ENCODE results near the gene SPATA21.
A peak's percentile ranks its signal among the peaks of the same experiment; 100 is the strongest.
"Not testable (repeated sequence)": the region's sequence is repeated elsewhere in the genome, so short reads cannot be mapped to it uniquely, and the experiment has no call there.

Gene SPATA21

DNA sequence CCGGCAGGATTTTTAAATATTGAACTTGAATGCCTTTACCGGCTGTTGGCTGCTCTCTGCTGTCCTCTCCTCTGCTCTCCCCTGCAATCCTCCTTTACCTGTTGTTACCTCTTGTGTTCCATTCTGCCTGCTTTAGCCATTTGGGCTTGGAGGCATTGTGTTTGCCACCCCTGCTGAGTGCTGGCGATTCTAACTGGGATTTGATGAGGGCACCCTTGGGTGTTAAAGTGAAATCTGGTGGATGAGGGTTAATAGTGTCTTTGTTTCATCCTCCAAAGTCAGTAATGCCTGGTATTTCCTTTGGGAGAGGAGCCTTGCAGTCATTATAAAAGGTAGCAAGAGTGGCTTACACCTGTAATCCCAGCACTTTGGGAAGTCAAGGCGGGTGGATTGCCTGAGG lies 60.3 kb downstream of the SPATA21 start:
- DNase-seq: no peak

DNA sequence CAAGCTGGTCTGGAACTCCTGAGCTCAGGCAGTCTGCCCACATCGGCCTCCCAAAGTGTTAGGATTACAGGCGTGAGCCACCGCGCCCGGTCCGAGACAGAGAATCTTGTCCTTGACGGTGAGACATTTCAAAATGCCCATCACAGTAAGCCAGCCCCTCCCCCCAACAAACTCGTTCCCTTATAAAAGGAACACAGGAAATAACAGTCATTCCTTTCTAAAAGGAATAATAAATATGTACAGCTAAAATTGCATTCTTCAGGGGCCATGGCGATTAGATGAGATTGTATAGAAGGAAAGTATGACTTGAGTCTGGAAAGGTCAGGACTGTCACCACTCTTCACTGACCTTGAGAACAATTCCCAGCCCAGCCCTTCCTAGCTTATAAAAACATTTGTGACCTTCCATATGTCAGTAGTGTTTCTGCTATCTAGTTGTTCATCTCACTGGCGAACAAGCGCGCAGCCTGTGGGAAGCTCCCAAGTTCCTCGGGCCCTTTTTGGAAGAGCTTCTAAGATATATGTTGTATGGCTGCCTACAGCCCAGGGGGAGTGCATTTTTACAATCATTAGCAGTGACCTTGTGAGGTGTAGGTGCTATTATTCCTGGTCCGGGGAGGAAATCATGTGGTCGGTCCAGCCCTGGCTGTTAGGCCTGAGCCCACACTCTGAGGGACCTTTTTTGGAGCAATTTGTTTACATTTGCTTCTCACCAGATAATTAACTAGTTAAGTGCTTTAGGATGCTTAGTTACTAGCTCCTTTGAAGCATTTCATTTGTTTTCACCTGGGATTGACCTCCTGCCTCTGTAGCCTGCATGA lies 61.5 kb downstream of the SPATA21 start:
- no peak for DNase-seq

GRCh38 chr1:16374266-16374665 lies 63.0 kb downstream of the SPATA21 start:
- DNase-seq: no peak

DNA sequence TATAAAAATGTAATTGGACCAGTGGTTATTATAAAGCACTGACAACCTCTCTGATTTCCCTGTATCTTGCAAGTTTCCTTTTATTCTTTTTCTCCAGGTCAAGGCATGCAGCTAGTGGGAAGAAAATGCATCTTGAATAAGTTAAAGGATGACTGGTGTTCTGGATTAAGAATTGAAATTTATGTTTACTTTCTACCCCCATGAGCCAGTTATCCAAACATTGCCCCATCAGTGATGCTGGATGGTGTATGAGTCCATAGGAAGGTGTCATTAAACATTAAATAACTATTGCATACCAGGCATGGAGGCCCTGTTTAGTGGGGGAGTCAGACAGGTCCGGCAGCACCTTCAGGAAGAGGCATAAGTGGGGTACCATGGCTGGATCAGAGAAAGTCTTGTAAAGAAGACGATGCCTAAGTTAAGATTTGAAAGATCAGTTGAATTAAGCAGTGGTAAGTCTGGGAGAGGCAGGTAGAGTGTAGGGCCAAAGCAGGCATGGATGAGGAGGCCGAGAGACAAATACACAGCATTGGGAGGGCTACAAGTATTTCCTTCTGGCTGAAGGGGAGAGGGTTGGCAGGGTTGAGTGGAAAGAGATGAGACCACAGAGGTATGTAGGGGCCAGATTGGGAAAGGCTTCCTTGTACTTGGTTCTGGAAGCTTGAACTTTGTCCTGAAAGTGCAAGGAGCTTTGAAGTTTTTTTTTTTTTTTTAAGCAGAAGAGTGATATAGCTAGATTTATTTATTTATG lies 64.5 kb downstream of the SPATA21 start:
- no peak for DNase-seq

DNA sequence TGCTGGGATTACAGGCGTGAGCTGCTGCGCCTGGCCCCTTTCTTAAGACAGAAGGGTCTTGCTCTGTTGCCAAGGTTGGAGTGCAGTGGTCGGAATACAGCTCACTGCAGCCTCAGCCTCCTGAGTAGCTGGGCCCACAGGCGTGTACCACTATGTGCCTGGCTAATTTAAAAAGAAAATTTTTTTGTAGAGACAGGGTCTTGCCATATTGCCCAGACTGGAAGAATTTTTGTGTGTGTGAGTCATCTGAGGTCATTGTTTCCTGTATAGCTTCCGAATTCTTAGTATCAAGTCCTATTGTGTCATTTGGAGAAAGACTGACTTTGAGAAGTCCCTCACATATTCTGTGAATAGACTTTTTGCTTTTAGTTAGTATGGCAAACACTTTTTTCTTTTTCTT lies 65.5 kb downstream of the SPATA21 start:
- DNase-seq: peak; percentile 68 to 81

- no peak for DNase-seq
Observed at GRCh38 chr1:16369821-16370220, 67.4 kb downstream of the SPATA21 start.

GRCh38 chr1:16367968-16368890 lies 69.0 kb downstream of the SPATA21 start:
- DNase-seq: no peak

- peak; percentile 93 to 95 for DNase-seq
Observed at GRCh38 chr1:16367258-16367967, 69.8 kb downstream of the SPATA21 start.

DNA sequence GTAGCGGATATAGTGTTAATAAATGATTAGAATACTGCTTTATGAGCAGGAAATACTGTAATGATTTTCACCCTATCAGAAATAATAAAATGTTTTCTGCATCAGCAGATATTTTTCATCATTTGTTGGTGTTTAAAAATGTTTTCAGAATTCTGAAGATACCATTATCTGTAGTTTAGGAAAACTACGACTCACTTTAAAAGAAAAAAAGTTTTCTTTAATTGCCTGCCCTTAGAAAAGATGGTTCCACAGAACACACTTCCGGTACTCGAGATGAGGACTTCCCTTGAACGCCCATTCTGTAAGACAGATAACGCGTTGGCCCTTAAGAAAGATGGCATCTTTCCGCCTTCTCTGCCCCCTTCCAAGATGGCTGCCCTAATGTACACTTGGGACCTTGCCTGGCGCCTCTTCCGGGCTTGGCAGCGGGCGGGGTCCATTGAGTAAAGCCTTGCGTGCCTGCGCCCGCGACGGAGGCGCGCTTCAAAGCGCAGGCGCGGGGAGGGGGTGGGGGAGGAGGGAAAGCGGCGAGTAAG lies 70.4 kb downstream of the SPATA21 start, which contains the start of gene SZRD1:
Gene SZRD1, plus strand, starts transcription at position 521 of the 536 bp plus-strand sequence. CDS start 16 bp downstream, outside the sequence.
- peak; percentile 99 for DNase-seq

- not testable (repeated sequence) for DNase-seq
Observed at GRCh38 chr1:16365146-16365498, 72.1 kb downstream of the SPATA21 start.

DNA sequence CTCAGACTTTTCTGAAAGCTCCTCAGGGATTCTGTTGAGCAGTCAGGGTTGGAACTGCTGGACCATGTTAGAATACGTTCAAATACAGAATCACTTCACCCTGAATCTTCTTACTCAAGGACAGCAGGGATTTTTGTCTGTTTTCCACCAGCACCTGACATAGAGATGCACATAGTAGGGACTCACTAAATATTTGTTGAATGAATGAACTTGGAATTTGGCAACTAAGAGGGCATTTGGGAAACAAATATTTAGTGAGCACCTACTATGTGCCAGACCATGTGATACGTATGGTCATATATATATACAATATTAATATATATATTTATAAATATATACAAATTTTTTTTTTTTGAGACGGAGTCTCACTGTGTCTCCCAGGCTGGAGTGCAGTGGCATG lies 80.4 kb downstream of the SPATA21 start:
- no peak for DNase-seq

DNA sequence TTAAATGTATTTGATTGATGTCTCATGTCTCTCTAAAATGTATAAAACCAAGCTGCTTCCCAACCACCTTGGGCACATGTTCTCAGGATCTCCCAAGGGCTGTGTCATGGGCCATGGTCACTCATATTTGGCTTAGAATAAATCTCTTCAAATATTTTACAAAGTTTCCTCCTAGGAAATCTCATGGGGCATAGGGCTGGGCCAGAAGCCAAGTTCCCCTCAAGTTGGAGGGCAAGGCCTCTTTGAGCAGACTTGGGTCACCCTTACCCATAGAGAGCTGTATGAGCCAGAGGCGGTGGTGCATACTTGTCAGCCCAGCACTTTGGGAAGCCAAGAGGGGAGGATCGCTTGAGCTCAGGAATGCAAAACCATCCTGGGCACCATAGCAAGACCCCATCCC lies 82.6 kb downstream of the SPATA21 start:
- DNase-seq: no peak

DNA sequence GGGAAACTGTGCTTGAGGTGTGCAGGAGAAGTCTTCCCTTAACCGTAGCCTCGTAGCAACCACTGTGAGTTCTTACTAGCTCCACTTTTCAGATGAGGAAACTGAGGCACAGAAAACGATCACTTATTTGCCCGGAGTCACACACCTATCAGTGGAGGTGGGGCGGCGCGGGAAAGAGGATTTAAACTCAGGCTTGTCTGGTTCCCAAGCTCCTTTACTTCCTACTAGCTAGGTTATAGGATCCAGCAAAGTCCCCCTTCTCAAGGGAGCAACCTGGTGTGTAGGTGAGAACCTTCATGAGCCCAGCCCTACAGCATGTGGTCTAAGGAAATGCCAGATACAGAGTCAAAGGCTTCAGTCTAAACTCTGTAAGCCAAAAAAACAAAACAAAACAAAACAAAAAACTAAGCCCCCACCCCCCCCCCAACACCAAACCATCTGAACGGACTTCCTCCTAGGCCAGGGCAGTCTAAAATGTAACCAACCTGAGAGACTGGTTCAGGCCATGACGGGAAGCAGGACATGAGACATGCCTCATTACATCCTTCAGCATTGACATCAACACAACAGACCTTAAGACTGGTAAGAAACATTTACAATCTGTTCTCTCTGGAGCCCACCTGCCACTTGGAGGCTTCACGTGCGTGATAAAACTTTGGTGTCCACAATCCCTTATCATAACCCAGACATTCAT lies 84.2 kb downstream of the SPATA21 start:
- no peak for DNase-seq

DNA sequence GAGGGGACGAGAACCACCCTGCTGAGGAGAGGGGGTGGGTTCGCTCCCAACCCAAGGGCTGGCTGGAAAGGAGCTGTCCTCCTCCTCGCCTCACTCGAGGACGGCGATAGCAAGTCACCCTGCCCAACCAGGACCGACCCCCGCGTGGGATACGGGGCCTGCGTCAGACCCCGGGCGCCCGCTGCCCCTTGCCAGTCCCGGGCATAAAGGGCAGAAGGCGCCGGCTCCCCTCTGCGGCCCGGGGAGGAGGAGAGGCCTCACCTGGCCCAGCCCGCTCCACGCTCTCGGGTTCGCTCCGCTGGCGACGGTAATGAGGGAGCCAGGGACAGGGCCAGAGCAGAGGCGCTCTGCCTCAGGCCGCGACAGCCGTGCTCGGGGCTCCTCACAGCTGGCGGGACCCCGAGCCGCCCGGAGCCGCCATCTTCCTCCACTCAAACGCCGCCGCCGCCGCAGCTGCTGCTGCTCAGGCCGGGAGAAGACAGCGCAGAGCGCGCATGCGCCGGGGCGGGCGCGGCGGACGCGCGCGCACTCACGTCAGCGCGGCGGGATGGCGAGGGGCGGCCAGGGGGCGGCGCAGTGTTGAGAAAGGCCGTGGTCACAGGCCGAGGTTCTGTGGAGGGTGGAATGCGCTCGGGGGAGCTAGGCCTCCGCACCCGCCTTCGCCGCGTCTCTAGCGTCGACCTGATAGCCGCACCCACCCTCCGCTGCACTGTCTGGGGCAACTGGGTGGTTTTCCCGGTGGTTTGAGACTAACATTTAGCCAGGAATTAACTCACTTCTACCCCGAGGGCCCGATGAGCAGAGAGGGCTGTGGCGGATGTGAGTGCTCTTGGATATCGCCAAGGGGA lies 85.0 kb downstream of the SPATA21 start, which contains the start of gene FBXO42:
Gene FBXO42, minus strand, starts transcription at position 487 of the 848 bp plus-strand sequence. CDS start 37,062 bp downstream, outside the sequence.
- DNase-seq: peak; percentile 90 to 94

DNA sequence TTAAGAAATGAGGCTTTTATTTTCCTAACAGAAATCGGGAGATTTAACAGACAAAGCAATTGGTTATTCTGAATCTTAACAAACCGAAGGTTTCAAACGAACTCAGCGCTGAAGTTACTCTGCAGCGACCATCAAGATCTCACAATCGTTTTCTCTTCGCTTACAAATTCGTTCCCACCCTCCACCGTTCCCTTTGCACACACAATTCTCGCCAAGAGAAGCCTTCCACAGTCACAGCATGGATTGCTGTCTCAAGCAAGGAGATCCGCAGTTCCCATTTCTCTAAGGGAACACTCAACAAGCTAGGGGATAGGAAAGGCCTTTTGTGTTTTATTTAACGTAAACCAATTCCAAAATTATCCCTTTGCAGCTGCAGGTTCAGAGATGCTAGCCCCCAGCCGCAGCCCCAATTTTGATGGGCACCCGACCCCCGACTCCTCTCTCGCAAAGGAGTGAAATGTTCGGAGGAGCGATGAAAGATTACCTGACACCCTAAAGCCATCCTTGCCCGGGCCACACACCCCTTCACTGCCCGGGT lies 85.7 kb downstream of the SPATA21 start:
- DNase-seq: peak in 1 of 2 donors; percentile 46

- DNase-seq: no peak
Observed at GRCh38 chr1:16349847-16350406, 87.3 kb downstream of the SPATA21 start.
